K562 (cell line): ENCODE data around the gene ANKMY1. TPM values are rescaled to one million over a fixed set of nuclear protein-coding genes. Genes with fewer than 3 reads are reported as not detected.

Experiments
- ATAC-seq: fragments of 200-7000 bp; cut with Tn5 transposase; 3 replicates; pipeline ENCODE4 v1.9.1; 2020; ENCODE audit warnings: moderate library complexity
- BruUV-seq: library from RNA; stranded (reverse); fragments of 400-500 nt; replicated peaks from 2 replicates; lab custom pipeline; 2021; lab: Mats Ljungman, UMichigan
- CTCF ChIA-PET: fragments of 300-600 bp; formaldehyde crosslinking; extraction: SDS; loops from one replicate; lab custom pipeline; 2021; ENCODE audit warnings: low intra/inter-chr PET ratio; lab: Yijun Ruan, JAX
- POLR2A ChIA-PET: fragments of 300-600, 350-650 bp; sonication (Branson Sonifier 250); formaldehyde crosslinking; extraction: SDS; loops from one replicate; lab custom pipeline; 2021; ENCODE audit warnings: antibody characterized with exemption, inconsistent platforms; lab: Yijun Ruan, JAX
- DNase-seq, 4 experiments: peaks; one replicate each; pipeline versions ENCODE4 v3.0.0 to v3.0.0-alpha.2; 2011 to 2018; ENCODE audit warnings: low spot score in 3 of 4, mixed read lengths in 3 of 4; ENCODE audit errors: extremely low read depth in 1 of 4
- FAIRE-seq: peaks from 2 replicates; lab custom pipeline; 2011; peaks lifted over from hg19 to GRCh38; lab: Jason Lieb, UNC
- H2AFZ ChIP-seq: 2 replicates; pipeline ENCODE4 v1.6.0; 2011; ENCODE audit warnings: low read depth, low read length, control low read depth, inconsistent platforms
- H3K27ac ChIP-seq: fragments of 200-600 bp; 3 replicates; pipeline ENCODE4 v1.8.0; 2011; ENCODE audit warnings: low read depth, mild to moderate bottlenecking, control low read depth, inconsistent platforms, low read length, moderate library complexity, mixed read lengths; ENCODE audit errors: extremely low read depth
- H3K27me3 ChIP-seq, 2 experiments: fragments of 300-600 bp in 1 of 2; 2 replicates in 1 of 2; 3 replicates in 1 of 2; pipeline versions ENCODE4 v1.6.0 to v1.8.0; 2011; ENCODE audit warnings: inconsistent platforms in 2 of 2, low read length in 2 of 2, mild to moderate bottlenecking in 1 of 2, mixed read lengths in 1 of 2, moderate library complexity in 1 of 2; ENCODE audit not compliant: control insufficient read depth in 2 of 2, insufficient read depth in 2 of 2
- H3K36me3 ChIP-seq: fragments of 300-600 bp; 3 replicates; pipeline ENCODE4 v1.8.0; 2011; ENCODE audit warnings: mild to moderate bottlenecking, low read length, inconsistent platforms; ENCODE audit not compliant: control insufficient read depth, insufficient read depth
- H3K4me1 ChIP-seq, 2 experiments: fragments of 200-600 bp in 1 of 2; replicated peaks in 1 of 2; 2 replicates in 1 of 2; 3 replicates in 1 of 2; pipeline versions ENCODE4 v1.5.1 to v1.8.0; 2011; ENCODE audit warnings: inconsistent platforms in 2 of 2, low read length in 2 of 2, mild to moderate bottlenecking in 1 of 2, mixed read lengths in 1 of 2, moderate library complexity in 1 of 2; ENCODE audit not compliant: control insufficient read depth in 2 of 2, insufficient read depth in 2 of 2
- H3K4me2 ChIP-seq: 2 replicates; pipeline ENCODE4 v1.6.1; 2011; ENCODE audit warnings: low read length, control low read depth, inconsistent platforms, mixed read lengths; ENCODE audit not compliant: insufficient read depth
- H3K4me3 ChIP-seq: fragments of 200-600 bp; sonication (generic), shearing (Covaris generic); 2 replicates; pipeline ENCODE4 v1.5.1; 2016; ENCODE audit warnings: control low read depth, inconsistent platforms
- H3K79me2 ChIP-seq: fragments of 200-600 bp; 3 replicates; pipeline ENCODE4 v1.8.0; 2011; ENCODE audit warnings: low read length, inconsistent platforms; ENCODE audit not compliant: control insufficient read depth, insufficient read depth
- H3K9ac ChIP-seq, 2 experiments: 2 replicates each; pipeline versions ENCODE4 v1.6.0 to v1.6.1; 2011; ENCODE audit warnings: low read depth in 2 of 2, low read length in 2 of 2, control low read depth in 1 of 2, inconsistent platforms in 1 of 2, mild to moderate bottlenecking in 1 of 2, mixed read lengths in 1 of 2; ENCODE audit not compliant: insufficient read depth in 1 of 2
- H3K9me1 ChIP-seq: one replicate; pipeline ENCODE4 v1.6.0; 2011; ENCODE audit warnings: inconsistent platforms, mild to moderate bottlenecking, low read length, moderate library complexity; ENCODE audit not compliant: control insufficient read depth, insufficient read depth
- H3K9me3 ChIP-seq: replicated peaks from 2 replicates; pipeline ENCODE4 v1.5.1; 2011; ENCODE audit warnings: low read depth, low read length, inconsistent platforms; ENCODE audit not compliant: control insufficient read depth, insufficient read depth
- H4K20me1 ChIP-seq: replicated peaks from 2 replicates; pipeline ENCODE4 v1.6.1; 2011; ENCODE audit warnings: low read length, inconsistent platforms, mixed read lengths; ENCODE audit not compliant: control insufficient read depth, insufficient read depth
- CUX1 ChIP-seq: fragments of 200-800 bp; sonication (Bioruptor generic); IDR thresholded peaks from 2 replicates; pipeline ENCODE4 v1.6.1; 2016; ENCODE audit warnings: missing genetic modification characterization, missing compliant biosample characterization
- FOSL1 ChIP-seq: fragments of 200-800 bp; sonication (Bioruptor generic); conservative IDR thresholded peaks from 2 replicates; pipeline ENCODE4 v1.6.1; 2016; ENCODE audit warnings: missing genetic modification characterization, missing compliant biosample characterization
- POLR2AphosphoS5 ChIP-seq: IDR thresholded peaks from 2 replicates; pipeline ENCODE4 v1.6.1; 2011; ENCODE audit warnings: mild to moderate bottlenecking, low read depth, low read length, moderate library complexity; ENCODE audit not compliant: control insufficient read depth, insufficient read depth
- ZFP1 ChIP-seq: fragments of 450-650 bp; formaldehyde crosslinking; IDR thresholded peaks from 2 replicates; pipeline ENCODE4 v1.4.0; 2020; ENCODE audit warnings: mild to moderate bottlenecking, mixed read lengths
- WGBS: fragments of 100-300 bp; shearing (Covaris generic); methylation state at CpG from one replicate; pipeline ENCODE4 v1.1.6; 2016; ENCODE audit warnings: low coverage, mixed read lengths; ENCODE audit not compliant: insufficient coverage; ENCODE audit errors: missing lambda C conversion rate; 5-methylcytosine and 5-hydroxymethylcytosine counted together
- in situ Hi-C: fragments of 300-500 bp; cut with MboI; formaldehyde crosslinking; loops from 4 replicates; pipeline ENCODE4 v1.15.0; 2018; ENCODE audit warnings: inconsistent platforms, mixed read lengths
- intact Hi-C: fragments of 100-400 bp; cut with micrococcal nuclease; formaldehyde crosslinking; loops from 2 replicates; pipeline ENCODE4 v1.14.2; 2022
- polyA plus RNA-seq, 8 experiments: library from polyadenylated mRNA; depleted of rRNA in 4 of 8; stranded (reverse) in 5 of 8; unstranded in 3 of 8; fragments of >200 nt; fragmentation: Nextera tagmentation in 2 of 8; fragmentation: Illumina TruSeq in 1 of 8; extraction: Ambion mirVana in 2 of 8; extraction: Trizol in 1 of 8; gene quantifications; 2 replicates each; pipeline versions ENCODE4 v1.2.1 to v1.2.3, GENCODE V29; 2011 to 2014; ENCODE audit warnings: inconsistent platforms in 1 of 8, missing spikeins in 1 of 8
- total RNA-seq, 7 experiments: library from RNA; depleted of rRNA in 6 of 7; stranded (reverse); fragments of >200 nt in 6 of 7; fragmentation: Illumina TruSeq in 2 of 7; extraction: Trizol in 2 of 7; gene quantifications; 2 replicates each; pipeline versions ENCODE4 v1.2.1 to v1.2.3, GENCODE V29; 2011 to 2021; ENCODE audit warnings: low replicate concordance in 1 of 7

ANKMY1 gene
- total and polyA plus RNA-seq, 9 of the 15 experiments (the other 6 are each of a cell fraction or from before 2014, with no cell fraction given): 0.75 to 15.1 (median 11.7) TPM

- H3K9me3 ChIP-seq: 0 out of 2 replicates have a peak, but pooled peaks cover 1% of the 10 kb centered on the region
- BruUV-seq: no TSS peak
- intact Hi-C loops: no loop called here
- H3K27me3 ChIP-seq: no peaks in the 10 kb centered on the region
- CTCF ChIA-PET: no interaction called here
- peak overlapping the region; percentile 87 to 88; a peak in 3 of 4 replicates for H3K9ac ChIP-seq
- peak overlapping the region; percentile 77 for H3K4me3 ChIP-seq
- ATAC-seq (no peak), DNase-seq (no peak), FAIRE-seq (peak; percentile 6)
- H3K27ac ChIP-seq: peak overlapping the region; percentile 96
- POLR2A ChIA-PET: interaction anchor here (1.0 kb wide), 1 partner anchor 64 kb away, joined by 4 read pairs; no protein-coding TSS in a partner anchor
- TF ChIP-seq POLR2AphosphoS5 (0 out of 2 replicates have a peak, but pooled peaks have one; percentile 8), FOSL1 (tag) (no peak), ZFP1 (CRISPR knock-in tag) (no peak), CUX1 (no peak)
- H4K20me1 ChIP-seq: no peaks in the 10 kb centered on the region
- H3K4me1 ChIP-seq: peaks cover 29 to 44% of the 10 kb centered on the region in 2 experiments
- H3K9me1 ChIP-seq: no peaks in the 10 kb centered on the region
- H2AFZ ChIP-seq: no peak overlapping the region
- peak overlapping the region; percentile 90 for H3K4me2 ChIP-seq
- H3K36me3 ChIP-seq: peaks cover 43% of the 10 kb centered on the region
- WGBS: 38% methylated on average over 3 of the region's 3 CpGs
- H3K79me2 ChIP-seq: peaks cover 81% of the 10 kb centered on the region
- in situ Hi-C loops: no loop called here
Measured at GRCh38 chr2:240559286-240559685, 1.5 kb upstream of the ANKMY1 start.
